Measurements from ENCODE around the gene C15orf61.

C15orf61 gene

DNA sequence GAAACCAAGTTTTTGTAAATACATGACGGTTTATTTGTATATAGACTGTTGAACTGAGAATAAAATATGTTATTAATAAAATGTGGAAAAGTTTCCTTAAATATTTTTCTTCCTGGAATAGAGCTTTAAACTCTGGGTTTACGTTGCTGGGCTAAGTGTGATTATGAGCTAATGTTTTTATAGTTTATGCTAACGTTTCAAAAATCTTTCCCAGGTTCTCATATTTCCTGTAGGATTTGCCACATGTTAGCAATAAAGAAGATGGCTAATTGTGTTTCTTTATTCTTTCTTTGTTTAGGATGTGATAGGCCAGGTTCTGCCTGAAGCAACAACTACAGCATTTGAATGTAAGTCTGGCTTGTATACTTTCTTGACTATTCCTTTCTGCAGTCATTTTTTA, 28.8 kb downstream of the C15orf61 start (continued):
- TF ChIP-seq, protein P1, sequence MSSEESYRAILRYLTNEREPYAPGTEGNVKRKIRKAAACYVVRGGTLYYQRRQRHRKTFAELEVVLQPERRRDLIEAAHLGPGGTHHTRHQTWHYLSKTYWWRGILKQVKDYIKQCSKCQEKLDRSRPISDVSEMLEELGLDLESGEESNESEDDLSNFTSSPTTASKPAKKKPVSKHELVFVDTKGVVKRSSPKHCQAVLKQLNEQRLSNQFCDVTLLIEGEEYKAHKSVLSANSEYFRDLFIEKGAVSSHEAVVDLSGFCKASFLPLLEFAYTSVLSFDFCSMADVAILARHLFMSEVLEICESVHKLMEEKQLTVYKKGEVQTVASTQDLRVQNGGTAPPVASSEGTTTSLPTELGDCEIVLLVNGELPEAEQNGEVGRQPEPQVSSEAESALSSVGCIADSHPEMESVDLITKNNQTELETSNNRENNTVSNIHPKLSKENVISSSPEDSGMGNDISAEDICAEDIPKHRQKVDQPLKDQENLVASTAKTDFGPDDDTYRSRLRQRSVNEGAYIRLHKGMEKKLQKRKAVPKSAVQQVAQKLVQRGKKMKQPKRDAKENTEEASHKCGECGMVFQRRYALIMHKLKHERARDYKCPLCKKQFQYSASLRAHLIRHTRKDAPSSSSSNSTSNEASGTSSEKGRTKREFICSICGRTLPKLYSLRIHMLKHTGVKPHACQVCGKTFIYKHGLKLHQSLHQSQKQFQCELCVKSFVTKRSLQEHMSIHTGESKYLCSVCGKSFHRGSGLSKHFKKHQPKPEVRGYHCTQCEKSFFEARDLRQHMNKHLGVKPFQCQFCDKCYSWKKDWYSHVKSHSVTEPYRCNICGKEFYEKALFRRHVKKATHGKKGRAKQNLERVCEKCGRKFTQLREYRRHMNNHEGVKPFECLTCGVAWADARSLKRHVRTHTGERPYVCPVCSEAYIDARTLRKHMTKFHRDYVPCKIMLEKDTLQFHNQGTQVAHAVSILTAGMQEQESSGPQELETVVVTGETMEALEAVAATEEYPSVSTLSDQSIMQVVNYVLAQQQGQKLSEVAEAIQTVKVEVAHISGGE (tag by site-specific recombination; conservative IDR thresholded peaks at IDR 0.05; ENCODE audit: low read depth), result no peak
- TF ChIP-seq GFI1B (tag by site-specific recombination; IDR thresholded peaks at IDR 0.05) (peak; percentile 84), BCL11A (tag by site-specific recombination; IDR thresholded peaks at IDR 0.05; ENCODE audit: low read depth) (peak; percentile 40; the same call in 1 of the 2 replicates), ZNF19 (tag by site-specific recombination; IDR thresholded peaks at IDR 0.05; ENCODE audit: low read depth) (0 out of 2 replicates have a peak, but pooled peaks have one; percentile 46), ZNF48 (tag by site-specific recombination; IDR thresholded peaks at IDR 0.05) (no peak), ZNF629 (tag by site-specific recombination; IDR thresholded peaks at IDR 0.05) (peak; percentile 87), ZNF544 (tag by site-specific recombination; IDR thresholded peaks at IDR 0.05) (no peak), FEZF1 (tag by site-specific recombination; IDR thresholded peaks at IDR 0.05) (peak; percentile 79), KLF10 (tag by site-specific recombination; IDR thresholded peaks at IDR 0.05) (no peak), ZBTB8A (tag by site-specific recombination; IDR thresholded peaks at IDR 0.05) (no peak), ZNF843 (tag by site-specific recombination; IDR thresholded peaks at IDR 0.05) (peak; percentile 53; the same call in 1 of the 2 replicates)
- TF ChIP-seq, protein P2, sequence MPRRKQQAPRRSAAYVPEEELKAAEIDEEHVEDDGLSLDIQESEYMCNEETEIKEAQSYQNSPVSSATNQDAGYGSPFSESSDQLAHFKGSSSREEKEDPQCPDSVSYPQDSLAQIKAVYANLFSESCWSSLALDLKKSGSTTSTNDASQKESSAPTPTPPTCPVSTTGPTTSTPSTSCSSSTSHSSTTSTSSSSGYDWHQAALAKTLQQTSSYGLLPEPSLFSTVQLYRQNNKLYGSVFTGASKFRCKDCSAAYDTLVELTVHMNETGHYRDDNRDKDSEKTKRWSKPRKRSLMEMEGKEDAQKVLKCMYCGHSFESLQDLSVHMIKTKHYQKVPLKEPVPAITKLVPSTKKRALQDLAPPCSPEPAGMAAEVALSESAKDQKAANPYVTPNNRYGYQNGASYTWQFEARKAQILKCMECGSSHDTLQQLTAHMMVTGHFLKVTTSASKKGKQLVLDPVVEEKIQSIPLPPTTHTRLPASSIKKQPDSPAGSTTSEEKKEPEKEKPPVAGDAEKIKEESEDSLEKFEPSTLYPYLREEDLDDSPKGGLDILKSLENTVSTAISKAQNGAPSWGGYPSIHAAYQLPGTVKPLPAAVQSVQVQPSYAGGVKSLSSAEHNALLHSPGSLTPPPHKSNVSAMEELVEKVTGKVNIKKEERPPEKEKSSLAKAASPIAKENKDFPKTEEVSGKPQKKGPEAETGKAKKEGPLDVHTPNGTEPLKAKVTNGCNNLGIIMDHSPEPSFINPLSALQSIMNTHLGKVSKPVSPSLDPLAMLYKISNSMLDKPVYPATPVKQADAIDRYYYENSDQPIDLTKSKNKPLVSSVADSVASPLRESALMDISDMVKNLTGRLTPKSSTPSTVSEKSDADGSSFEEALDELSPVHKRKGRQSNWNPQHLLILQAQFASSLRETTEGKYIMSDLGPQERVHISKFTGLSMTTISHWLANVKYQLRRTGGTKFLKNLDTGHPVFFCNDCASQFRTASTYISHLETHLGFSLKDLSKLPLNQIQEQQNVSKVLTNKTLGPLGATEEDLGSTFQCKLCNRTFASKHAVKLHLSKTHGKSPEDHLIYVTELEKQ (tag by site-specific recombination; IDR thresholded peaks at IDR 0.05; ENCODE audit: borderline replicate concordance), result peak; percentile 46; the same call in 1 of the 2 replicates
- TF ChIP-seq, protein P3, sequence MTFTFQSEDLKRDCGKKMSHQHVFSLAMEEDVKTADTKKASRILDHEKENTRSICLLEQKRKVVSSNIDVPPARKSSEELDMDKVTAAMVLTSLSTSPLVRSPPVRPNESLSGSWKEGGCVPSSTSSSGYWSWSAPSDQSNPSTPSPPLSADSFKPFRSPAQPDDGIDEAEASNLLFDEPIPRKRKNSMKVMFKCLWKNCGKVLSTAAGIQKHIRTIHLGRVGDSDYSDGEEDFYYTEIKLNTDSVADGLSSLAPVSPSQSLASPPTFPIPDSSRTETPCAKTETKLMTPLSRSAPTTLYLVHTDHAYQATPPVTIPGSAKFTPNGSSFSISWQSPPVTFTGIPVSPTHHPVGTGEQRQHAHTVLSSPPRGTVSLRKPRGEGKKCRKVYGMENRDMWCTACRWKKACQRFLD (tag by site-specific recombination; IDR thresholded peaks at IDR 0.05), result no peak
- TF ChIP-seq, protein P4, sequence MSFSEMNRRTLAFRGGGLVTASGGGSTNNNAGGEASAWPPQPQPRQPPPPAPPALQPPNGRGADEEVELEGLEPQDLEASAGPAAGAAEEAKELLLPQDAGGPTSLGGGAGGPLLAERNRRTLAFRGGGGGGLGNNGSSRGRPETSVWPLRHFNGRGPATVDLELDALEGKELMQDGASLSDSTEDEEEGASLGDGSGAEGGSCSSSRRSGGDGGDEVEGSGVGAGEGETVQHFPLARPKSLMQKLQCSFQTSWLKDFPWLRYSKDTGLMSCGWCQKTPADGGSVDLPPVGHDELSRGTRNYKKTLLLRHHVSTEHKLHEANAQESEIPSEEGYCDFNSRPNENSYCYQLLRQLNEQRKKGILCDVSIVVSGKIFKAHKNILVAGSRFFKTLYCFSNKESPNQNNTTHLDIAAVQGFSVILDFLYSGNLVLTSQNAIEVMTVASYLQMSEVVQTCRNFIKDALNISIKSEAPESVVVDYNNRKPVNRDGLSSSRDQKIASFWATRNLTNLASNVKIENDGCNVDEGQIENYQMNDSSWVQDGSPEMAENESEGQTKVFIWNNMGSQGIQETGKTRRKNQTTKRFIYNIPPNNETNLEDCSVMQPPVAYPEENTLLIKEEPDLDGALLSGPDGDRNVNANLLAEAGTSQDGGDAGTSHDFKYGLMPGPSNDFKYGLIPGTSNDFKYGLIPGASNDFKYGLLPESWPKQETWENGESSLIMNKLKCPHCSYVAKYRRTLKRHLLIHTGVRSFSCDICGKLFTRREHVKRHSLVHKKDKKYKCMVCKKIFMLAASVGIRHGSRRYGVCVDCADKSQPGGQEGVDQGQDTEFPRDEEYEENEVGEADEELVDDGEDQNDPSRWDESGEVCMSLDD (tag by site-specific recombination; IDR thresholded peaks at IDR 0.05), result no peak
- TF ChIP-seq, protein P5, sequence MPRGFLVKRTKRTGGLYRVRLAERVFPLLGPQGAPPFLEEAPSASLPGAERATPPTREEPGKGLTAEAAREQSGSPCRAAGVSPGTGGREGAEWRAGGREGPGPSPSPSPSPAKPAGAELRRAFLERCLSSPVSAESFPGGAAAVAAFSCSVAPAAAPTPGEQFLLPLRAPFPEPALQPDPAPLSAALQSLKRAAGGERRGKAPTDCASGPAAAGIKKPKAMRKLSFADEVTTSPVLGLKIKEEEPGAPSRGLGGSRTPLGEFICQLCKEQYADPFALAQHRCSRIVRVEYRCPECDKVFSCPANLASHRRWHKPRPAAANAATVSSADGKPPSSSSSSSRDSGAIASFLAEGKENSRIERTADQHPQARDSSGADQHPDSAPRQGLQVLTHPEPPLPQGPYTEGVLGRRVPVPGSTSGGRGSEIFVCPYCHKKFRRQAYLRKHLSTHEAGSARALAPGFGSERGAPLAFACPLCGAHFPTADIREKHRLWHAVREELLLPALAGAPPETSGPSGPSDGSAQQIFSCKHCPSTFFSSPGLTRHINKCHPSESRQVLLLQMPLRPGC (tag by site-specific recombination; IDR thresholded peaks at IDR 0.05), result 0 out of 2 replicates have a peak, but pooled peaks have one; percentile 47
- TF ChIP-seq, protein P6, sequence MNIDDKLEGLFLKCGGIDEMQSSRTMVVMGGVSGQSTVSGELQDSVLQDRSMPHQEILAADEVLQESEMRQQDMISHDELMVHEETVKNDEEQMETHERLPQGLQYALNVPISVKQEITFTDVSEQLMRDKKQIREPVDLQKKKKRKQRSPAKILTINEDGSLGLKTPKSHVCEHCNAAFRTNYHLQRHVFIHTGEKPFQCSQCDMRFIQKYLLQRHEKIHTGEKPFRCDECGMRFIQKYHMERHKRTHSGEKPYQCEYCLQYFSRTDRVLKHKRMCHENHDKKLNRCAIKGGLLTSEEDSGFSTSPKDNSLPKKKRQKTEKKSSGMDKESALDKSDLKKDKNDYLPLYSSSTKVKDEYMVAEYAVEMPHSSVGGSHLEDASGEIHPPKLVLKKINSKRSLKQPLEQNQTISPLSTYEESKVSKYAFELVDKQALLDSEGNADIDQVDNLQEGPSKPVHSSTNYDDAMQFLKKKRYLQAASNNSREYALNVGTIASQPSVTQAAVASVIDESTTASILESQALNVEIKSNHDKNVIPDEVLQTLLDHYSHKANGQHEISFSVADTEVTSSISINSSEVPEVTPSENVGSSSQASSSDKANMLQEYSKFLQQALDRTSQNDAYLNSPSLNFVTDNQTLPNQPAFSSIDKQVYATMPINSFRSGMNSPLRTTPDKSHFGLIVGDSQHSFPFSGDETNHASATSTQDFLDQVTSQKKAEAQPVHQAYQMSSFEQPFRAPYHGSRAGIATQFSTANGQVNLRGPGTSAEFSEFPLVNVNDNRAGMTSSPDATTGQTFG (tag by site-specific recombination; IDR thresholded peaks at IDR 0.05; ENCODE audit: borderline replicate concordance), result no peak
